Activated CD8-positive, alpha-beta memory T cell treated with anti-CD3 and anti-CD28 coated beads, Interleukin-2, amount 50 U/mL, for 48 hours (primary cell): ENCODE results near the gene HSD3B7.

ENCODE experiments used
- DNase-seq: peaks from one replicate; pipeline ENCODE4 v3.0.0-alpha.2; 2020

HSD3B7 gene

GRCh38 chr16:31031276-31031675 lies 46.3 kb downstream of the HSD3B7 start:
- DNase-seq = no peak

GRCh38 chr16:31032736-31033708 lies 48.0 kb downstream of the HSD3B7 start, which contains the start of gene STX4:
Gene STX4 (plus strand): TSS chr16:31033558. CDS start chr16:31033806, 248 bp downstream.
- DNase-seq = peak; percentile 98

- DNase-seq = peak; percentile 91
Measured at GRCh38 chr16:31033709-31034492, 48.9 kb downstream of the HSD3B7 start.

GRCh38 chr16:31036691-31037090 lies 51.7 kb downstream of the HSD3B7 start:
- DNase-seq = no peak
